Heart left ventricle (tissue), 13 donors: ENCODE results near the gene GPRC5B.

Experiments
- POLR2A ChIP-seq, 2 donors: fragments of 450-650 bp; IDR thresholded peaks; one replicate each; pipeline ENCODE4 v1.6.1; 2017; ENCODE audit warnings: antibody characterized with exemption in 2 of 2, mild to moderate bottlenecking in 2 of 2, moderate library complexity in 2 of 2
- TF ChIP-seq, protein P1 (sequence below), 12 donors: fragments of 200-600 bp; sonication (generic) in 4 of 12; IDR thresholded peaks; one replicate each; pipeline versions ENCODE4 v1.5.0 to v1.8.0; 2018 to 2022; ENCODE audit warnings: antibody characterized with exemption in 12 of 12, mild to moderate bottlenecking in 5 of 12
- donor health status: ischemic (EF 13 %, LVEDD 7.1; RV severe dilation, severe dysfunction).
- donor health status: DM: no; HTN: yes; CAD: no.
- donor health status: DM: no; HTN: no; CAD: no.
- donor health status: ischemic (EF 25% LVEDD 6.9; RV normal size, moderate dysfunction).
- donor health status: ischemic (EF 25% LVEDD 5.7; RV mildly dilated, moderate dysfunction).
- donor health status: ischemic (EF 35%, LVEDD 5.7; RV mildly dilated, moderate dysfunction).
- donor health status: nonischemic (EF 11% LVEDD 7.7; RV severe dilation, severe dysfunction).
- donor health status: DM: yes; HTN: yes; CAD: no.
- donor health status: PGD.
- donor health status: ischemic (EF 29% LVEDD 5.4; RV normal size, mild dysfunction).
- donor health status: nonischemic (EF 23%, LVEDD 6.1; RV moderate dilation, normal function).

DNA sequence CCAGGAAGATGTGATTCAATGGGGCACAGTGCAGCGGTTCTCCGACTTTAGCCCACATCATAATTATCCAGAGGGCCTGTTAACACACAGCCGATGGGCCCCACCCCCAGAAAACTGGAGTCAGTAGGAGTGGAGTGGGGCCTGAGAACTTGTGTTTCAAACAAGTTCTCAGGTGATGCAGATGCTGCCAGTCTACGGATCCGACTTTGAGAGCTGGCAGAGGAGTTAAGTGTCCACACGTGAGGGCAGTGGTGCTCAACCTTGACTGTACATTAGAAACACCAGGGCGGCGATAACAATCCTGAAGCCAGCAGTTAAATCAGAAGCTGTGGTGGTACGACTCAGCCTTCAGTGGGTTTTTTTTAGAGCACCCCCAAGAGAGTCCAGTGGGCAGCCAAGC is 75.0 kb downstream of the GPRC5B start:
- TF ChIP-seq, protein P1, sequence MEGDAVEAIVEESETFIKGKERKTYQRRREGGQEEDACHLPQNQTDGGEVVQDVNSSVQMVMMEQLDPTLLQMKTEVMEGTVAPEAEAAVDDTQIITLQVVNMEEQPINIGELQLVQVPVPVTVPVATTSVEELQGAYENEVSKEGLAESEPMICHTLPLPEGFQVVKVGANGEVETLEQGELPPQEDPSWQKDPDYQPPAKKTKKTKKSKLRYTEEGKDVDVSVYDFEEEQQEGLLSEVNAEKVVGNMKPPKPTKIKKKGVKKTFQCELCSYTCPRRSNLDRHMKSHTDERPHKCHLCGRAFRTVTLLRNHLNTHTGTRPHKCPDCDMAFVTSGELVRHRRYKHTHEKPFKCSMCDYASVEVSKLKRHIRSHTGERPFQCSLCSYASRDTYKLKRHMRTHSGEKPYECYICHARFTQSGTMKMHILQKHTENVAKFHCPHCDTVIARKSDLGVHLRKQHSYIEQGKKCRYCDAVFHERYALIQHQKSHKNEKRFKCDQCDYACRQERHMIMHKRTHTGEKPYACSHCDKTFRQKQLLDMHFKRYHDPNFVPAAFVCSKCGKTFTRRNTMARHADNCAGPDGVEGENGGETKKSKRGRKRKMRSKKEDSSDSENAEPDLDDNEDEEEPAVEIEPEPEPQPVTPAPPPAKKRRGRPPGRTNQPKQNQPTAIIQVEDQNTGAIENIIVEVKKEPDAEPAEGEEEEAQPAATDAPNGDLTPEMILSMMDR (IDR thresholded peaks at IDR 0.05): no peak
- no peak for TF ChIP-seq POLR2A (IDR thresholded peaks at IDR 0.05)
